Measurements from ENCODE around the gene COPZ1.

Gene COPZ1

GRCh38 chr12:54328595-54329337 lies 3.8 kb downstream of the COPZ1 start:
- no peak for DNase-seq (ENCODE audit: low read depth in 1 of 2, low spot score in 1 of 2)
- in situ Hi-C loops (cut with HindIII; ENCODE audit: low pct_unique_long_range_greater_than_20kb, low sequenced_read_pairs) = no loop called here
- no peak for TF ChIP-seq JUND (IDR thresholded peaks at IDR 0.05; ENCODE audit: low read depth)

- no peak for TF ChIP-seq JUND (IDR thresholded peaks at IDR 0.05; ENCODE audit: low read depth)
- in situ Hi-C loops (cut with HindIII; ENCODE audit: low pct_unique_long_range_greater_than_20kb, low sequenced_read_pairs) = no loop called here
- no peak for DNase-seq (ENCODE audit: low read depth in 1 of 2, low spot score in 1 of 2)
These were observed 4.8 kb downstream of the COPZ1 start for GRCh38 chr12:54329759-54330158.

DNA sequence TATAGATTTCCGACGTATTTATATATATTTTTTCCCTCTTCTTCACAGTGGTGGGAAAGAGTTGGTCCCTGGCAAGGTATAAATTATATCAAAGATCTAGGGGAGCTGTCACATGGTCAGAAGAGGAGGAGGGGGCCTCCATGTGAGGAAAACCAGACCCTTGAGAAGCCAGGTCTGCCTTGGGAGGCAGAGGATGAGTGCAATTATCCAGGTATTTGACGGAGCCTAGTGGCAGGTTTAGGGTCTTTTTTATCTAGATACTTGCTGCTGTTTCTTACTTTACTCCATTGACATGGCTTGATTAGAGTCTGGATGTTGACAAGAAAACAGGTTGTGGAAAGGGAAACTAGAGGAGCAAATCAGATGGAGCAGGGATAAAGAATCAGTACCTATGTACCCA lies 5.5 kb downstream of the COPZ1 start:
- TF ChIP-seq JUND (IDR thresholded peaks at IDR 0.05; ENCODE audit: low read depth) = no peak
- in situ Hi-C loops (cut with HindIII; ENCODE audit: low pct_unique_long_range_greater_than_20kb, low sequenced_read_pairs) = no loop called here
- no peak for DNase-seq (ENCODE audit: low read depth in 1 of 2, low spot score in 1 of 2)

- in situ Hi-C loops (cut with HindIII; ENCODE audit: low pct_unique_long_range_greater_than_20kb, low sequenced_read_pairs) = no loop called here
- DNase-seq (ENCODE audit: low read depth in 1 of 2, low spot score in 1 of 2) = no peak
These were observed 6.5 kb downstream of the COPZ1 start for GRCh38 chr12:54331461-54331860.

GRCh38 chr12:54333420-54334034 lies 8.6 kb downstream of the COPZ1 start:
- in situ Hi-C loops (cut with HindIII; ENCODE audit: low pct_unique_long_range_greater_than_20kb, low sequenced_read_pairs) = no loop called here
- no peak for DNase-seq (ENCODE audit: low read depth in 1 of 2, low spot score in 1 of 2)
- no peak for TF ChIP-seq JUND (IDR thresholded peaks at IDR 0.05; ENCODE audit: low read depth)

More at GRCh38 chr12:54331461-54331860, 6.5 kb downstream of the COPZ1 start:
- no peak for TF ChIP-seq JUND (IDR thresholded peaks at IDR 0.05; ENCODE audit: low read depth)

GRCh38 chr12:54337280-54337842 lies 12.4 kb downstream of the COPZ1 start:
- DNase-seq (ENCODE audit: low read depth in 1 of 2, low spot score in 1 of 2) = no peak
- in situ Hi-C loops (cut with HindIII; ENCODE audit: low pct_unique_long_range_greater_than_20kb, low sequenced_read_pairs) = no loop called here
- no peak for TF ChIP-seq JUND (IDR thresholded peaks at IDR 0.05; ENCODE audit: low read depth)

DNA sequence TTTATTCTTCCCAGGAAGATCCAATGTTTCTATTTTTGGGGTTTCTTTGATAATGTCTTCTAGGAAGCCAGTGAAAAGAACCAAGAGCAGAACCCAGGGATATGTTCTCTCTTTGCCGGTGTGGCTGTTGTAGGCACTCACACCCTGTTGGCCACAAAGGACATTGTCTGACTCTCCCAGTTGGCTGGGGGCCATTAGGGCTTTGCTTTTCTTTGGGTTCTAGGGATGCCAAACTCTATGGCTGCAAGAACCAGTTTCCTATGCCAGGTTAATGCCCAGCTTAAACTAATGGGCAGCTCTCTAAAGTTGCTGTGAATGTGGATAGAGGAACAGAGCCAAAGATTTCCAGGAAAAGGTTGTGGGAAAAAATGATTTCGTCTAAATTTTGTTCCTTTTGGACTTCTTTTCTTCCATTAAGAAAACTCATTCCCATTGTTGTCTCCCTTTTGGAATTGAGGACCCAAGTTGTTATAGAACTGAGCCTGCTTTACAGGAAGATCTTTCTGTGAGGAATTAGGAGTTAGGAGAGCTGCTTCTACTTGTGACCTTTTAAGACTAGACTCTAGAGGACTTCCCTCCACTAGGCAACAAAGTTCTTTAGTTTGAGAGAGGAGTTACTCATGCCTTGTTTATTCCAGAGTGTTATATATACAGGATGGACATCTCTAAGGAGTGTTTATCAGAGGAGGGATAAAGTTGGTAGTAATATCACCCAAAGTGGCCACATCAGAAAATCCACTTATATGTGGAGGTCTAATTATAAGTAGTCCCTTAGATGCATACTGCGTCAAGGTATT lies 13.1 kb downstream of the COPZ1 start:
- TF ChIP-seq JUND (IDR thresholded peaks at IDR 0.05; ENCODE audit: low read depth) = no peak
- in situ Hi-C loops (cut with HindIII; ENCODE audit: low pct_unique_long_range_greater_than_20kb, low sequenced_read_pairs) = no loop called here
- no peak for DNase-seq (ENCODE audit: low read depth in 1 of 2, low spot score in 1 of 2)

- no peak for DNase-seq (ENCODE audit: low read depth in 1 of 2, low spot score in 1 of 2)
- TF ChIP-seq JUND (IDR thresholded peaks at IDR 0.05; ENCODE audit: low read depth) = no peak
- in situ Hi-C loops (cut with HindIII; ENCODE audit: low pct_unique_long_range_greater_than_20kb, low sequenced_read_pairs) = no loop called here
These were observed 13.9 kb downstream of the COPZ1 start for GRCh38 chr12:54338698-54339296.

DNA sequence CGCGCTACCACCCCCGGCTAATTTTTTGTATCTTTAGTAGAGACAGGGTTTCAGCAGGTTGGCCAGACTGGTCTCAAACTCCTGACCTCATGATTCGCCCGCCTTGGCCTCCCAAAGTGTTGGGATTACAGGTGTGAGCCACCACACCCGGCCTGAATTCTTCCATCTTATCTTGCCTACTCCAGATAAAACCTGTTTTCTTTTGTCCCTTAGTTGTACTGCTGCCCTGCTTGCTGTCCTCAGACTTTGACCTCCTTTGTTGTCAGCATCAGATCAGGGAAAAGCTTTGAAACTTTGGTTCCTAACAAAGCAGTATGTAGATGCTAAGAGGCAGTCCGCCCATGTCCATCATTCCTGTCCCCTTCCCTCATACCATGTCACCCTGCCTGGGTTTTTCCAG lies 15.9 kb downstream of the COPZ1 start:
- no peak for DNase-seq (ENCODE audit: low read depth in 1 of 2, low spot score in 1 of 2)
- in situ Hi-C loops (cut with HindIII; ENCODE audit: low pct_unique_long_range_greater_than_20kb, low sequenced_read_pairs) = no loop called here
- no peak for TF ChIP-seq JUND (IDR thresholded peaks at IDR 0.05; ENCODE audit: low read depth)

- no peak for TF ChIP-seq JUND (IDR thresholded peaks at IDR 0.05; ENCODE audit: low read depth)
- no peak for DNase-seq (ENCODE audit: low read depth in 1 of 2, low spot score in 1 of 2)
- in situ Hi-C loops (cut with HindIII; ENCODE audit: low pct_unique_long_range_greater_than_20kb, low sequenced_read_pairs) = no loop called here
These were observed 16.7 kb downstream of the COPZ1 start for GRCh38 chr12:54341378-54342300.

DNA sequence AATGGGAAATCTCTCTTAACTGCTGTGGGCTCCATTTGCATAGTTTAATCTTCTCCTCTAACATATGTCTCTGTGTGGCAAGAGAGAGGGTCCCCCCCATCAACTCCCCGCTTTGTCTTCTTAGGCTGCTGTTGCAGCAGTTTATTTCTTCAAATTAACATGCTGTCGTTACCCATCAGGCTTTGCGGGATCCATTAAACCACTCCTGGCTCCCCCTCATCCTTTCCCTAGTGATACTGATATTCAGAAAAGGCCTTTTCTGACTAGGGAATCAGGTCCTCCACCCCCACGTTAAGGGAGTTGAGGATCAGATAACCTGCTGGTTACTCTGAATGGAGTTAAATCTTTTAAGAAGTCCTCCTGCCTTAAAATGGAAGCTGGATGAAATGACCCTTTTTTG lies 24.1 kb downstream of the COPZ1 start:
- TF ChIP-seq JUND (IDR thresholded peaks at IDR 0.05; ENCODE audit: low read depth) = no peak
- in situ Hi-C loops (cut with HindIII; ENCODE audit: low pct_unique_long_range_greater_than_20kb, low sequenced_read_pairs) = no loop called here
- DNase-seq (ENCODE audit: low read depth in 1 of 2, low spot score in 1 of 2) = no peak
